NCI-H446 (cell line): Measurements from ENCODE around the gene TRPV3.
"Not testable (repeated sequence)": the region's sequence is repeated elsewhere in the genome, so short reads cannot be mapped to it uniquely, and the experiment has no call there.

Experiments
- DNase-seq, 2 experiments: peaks; one replicate each; lab custom pipeline; 2025; lab: John Stamatoyannopoulos, UW

The TRPV3 gene

GRCh38 chr17:3573246-3574100 lies 15.9 kb upstream of the TRPV3 start:
- DNase-seq, result no peak

- DNase-seq, result no peak
Observed at GRCh38 chr17:3572231-3572630, 14.6 kb upstream of the TRPV3 start.

GRCh38 chr17:3571043-3571900 lies 13.7 kb upstream of the TRPV3 start:
- no peak for DNase-seq

GRCh38 chr17:3569534-3570137 lies 12.0 kb upstream of the TRPV3 start:
- no peak for DNase-seq

- DNase-seq, result no peak
Observed at GRCh38 chr17:3566551-3566950, 8.9 kb upstream of the TRPV3 start.

GRCh38 chr17:3565143-3565542 lies 7.5 kb upstream of the TRPV3 start:
- DNase-seq, result no peak

- not testable (repeated sequence) for DNase-seq
Observed at GRCh38 chr17:3564241-3564640, 6.6 kb upstream of the TRPV3 start.

- no peak for DNase-seq
Observed at GRCh38 chr17:3559270-3559645, 1.6 kb upstream of the TRPV3 start.

GRCh38 chr17:3558603-3559269 lies 1.1 kb upstream of the TRPV3 start:
- DNase-seq, result no peak

- no peak for DNase-seq
Observed at GRCh38 chr17:3556916-3557767, 470 bp downstream of the TRPV3 start.

GRCh38 chr17:3556239-3556915 lies 1.2 kb downstream of the TRPV3 start:
- no peak for DNase-seq

- no peak for DNase-seq
Observed at GRCh38 chr17:3555189-3555796, 2.3 kb downstream of the TRPV3 start.

- DNase-seq, result no peak
Observed at GRCh38 chr17:3554440-3554839, 3.2 kb downstream of the TRPV3 start.

GRCh38 chr17:3553419-3554401 lies 3.9 kb downstream of the TRPV3 start:
- DNase-seq, result no peak

- no peak for DNase-seq
Observed at GRCh38 chr17:3552916-3553315, 4.7 kb downstream of the TRPV3 start.

- DNase-seq, result no peak
Observed at GRCh38 chr17:3551189-3551588, 6.4 kb downstream of the TRPV3 start.

- no peak for DNase-seq
Observed at GRCh38 chr17:3549610-3550162, 7.9 kb downstream of the TRPV3 start.

- no peak for DNase-seq
Observed at GRCh38 chr17:3547628-3548027, 10.0 kb downstream of the TRPV3 start.

GRCh38 chr17:3546997-3547396 lies 10.6 kb downstream of the TRPV3 start:
- DNase-seq, result no peak
